Spleen (tissue), 11 donors: Measurements from ENCODE around the gene ANKRD44. TPM values are rescaled to one million over a fixed set of nuclear protein-coding genes. Genes with fewer than 3 reads are reported as not detected.
A peak's percentile ranks its signal among the peaks of the same experiment; 100 is the strongest.

ENCODE experiments used
- DNase-seq: peaks from one replicate; pipeline ENCODE4 v3.0.0-alpha.2; 2020
- H3K27ac ChIP-seq, 8 donors: fragments of 200-600 bp; sonication (generic) in 7 of 8; 1 replicate in 4 of 8; 2 replicates in 4 of 8; pipeline versions ENCODE4 v1.5.0 to v1.8.0; 2016 to 2021; ENCODE audit warnings: inconsistent platforms in 4 of 8, mild to moderate bottlenecking in 4 of 8, moderate library complexity in 1 of 8
- H3K27me3 ChIP-seq, 7 donors: fragments of 200-600 bp; sonication (generic) in 6 of 7; replicated peaks in 1 of 7; 1 replicate in 4 of 7; 2 replicates in 3 of 7; pipeline versions ENCODE4 v1.5.0 to v1.8.0; 2016 to 2021; ENCODE audit warnings: inconsistent platforms in 3 of 7, mild to moderate bottlenecking in 1 of 7
- H3K36me3 ChIP-seq, 6 donors: fragments of 200-600 bp; sonication (generic) in 5 of 6; 1 replicate in 4 of 6; 2 replicates in 2 of 6; pipeline versions ENCODE4 v1.5.0 to v1.8.0; 2016 to 2021; ENCODE audit warnings: inconsistent platforms in 2 of 6
- H3K4me1 ChIP-seq, 6 donors: fragments of 200-600 bp; sonication (generic) in 5 of 6; 1 replicate in 3 of 6; 2 replicates in 3 of 6; pipeline versions ENCODE4 v1.5.0 to v1.8.0; 2016 to 2021; ENCODE audit warnings: inconsistent platforms in 3 of 6
- H3K4me3 ChIP-seq, 8 donors: fragments of 200-600 bp; sonication (generic) in 7 of 8; 1 replicate in 4 of 8; 2 replicates in 4 of 8; pipeline versions ENCODE4 v1.5.0 to v1.8.0; 2016 to 2021; ENCODE audit warnings: inconsistent platforms in 4 of 8, mild to moderate bottlenecking in 4 of 8, moderate library complexity in 2 of 8
- H3K9me3 ChIP-seq, 8 donors: fragments of 200-600 bp; sonication (generic) in 7 of 8; 1 replicate in 4 of 8; 2 replicates in 4 of 8; pipeline versions ENCODE4 v1.5.0 to v1.8.0; 2016 to 2021; ENCODE audit warnings: inconsistent platforms in 4 of 8
- POLR2A ChIP-seq, 3 donors: fragments of 450-650 bp; IDR thresholded peaks; one replicate each; pipeline ENCODE4 v1.5.1; 2017; ENCODE audit warnings: antibody characterized with exemption in 3 of 3, mild to moderate bottlenecking in 1 of 3
- POLR2AphosphoS5 ChIP-seq, 3 donors: sonication (generic); formaldehyde crosslinking; IDR thresholded peaks; one replicate each; pipeline ENCODE4 v1.5.1; 2017; ENCODE audit warnings: antibody characterized with exemption in 3 of 3
- WGBS, 5 donors: extraction: QIAGEN DNeasy Blood & Tissue Kit in 3 of 5; methylation state at CpG; one replicate each; pipeline versions ENCODE4 v1.1.5 to v1.1.7; 2013 to 2018; 5-methylcytosine and 5-hydroxymethylcytosine counted together
- intact Hi-C: fragments of 100-400 bp; cut with DNase I; formaldehyde crosslinking; loops from one replicate; pipeline ENCODE4 v1.15.0; 2023; ENCODE audit warnings: low total_unique reads
- polyA plus RNA-seq, 3 donors: library from polyadenylated mRNA; stranded (reverse); fragments of 200-250 nt; gene quantifications; one replicate each; pipeline ENCODE4 v1.2.1, GENCODE V29; 2013
- total RNA-seq, 7 donors: library from RNA; depleted of rRNA in 3 of 7; stranded (reverse); fragments of >200 nt in 3 of 7; fragmentation: NEBNext Ultra II Directional in 4 of 7; extraction: Animal tissue kit (Norgen Biotek cat#: 25700) in 4 of 7; gene quantifications; one replicate each; pipeline versions ENCODE4 v1.1.0 to v1.2.1, GENCODE V29; 2016 to 2021
- TF ChIP-seq, protein P1 (sequence below), 11 experiments: fragments of 200-600 bp in 7 of 11; fragments of 450-650 bp in 4 of 11; sonication (generic) in 4 of 11; IDR thresholded peaks in 8 of 11; conservative IDR thresholded peaks in 3 of 11; 1 replicate in 7 of 11; 2 replicates in 4 of 11; pipeline versions ENCODE4 v1.4.0 to v1.8.0; 2016 to 2021; ENCODE audit warnings: antibody characterized with exemption in 11 of 11, inconsistent platforms in 4 of 11, mild to moderate bottlenecking in 1 of 11
- donor health status: healthy with polysubstance abuse.
- donor health status: DM: no; HTN: no; CAD: no; lungs with moderate emphysema.
- donor health status: DM: no; HTN: no; CAD: no.
- donor health status: Bipolar disorder and iron deficiency.
- donor health status: healthy.
- donor health status: DM: no; HTN: no; CAD: no.
- donor health status: DM: yes; HTN: yes; CAD: no.

Gene ANKRD44
- total and polyA plus RNA-seq, 10 donors = 16.0 to 183 (median 140) TPM

DNA sequence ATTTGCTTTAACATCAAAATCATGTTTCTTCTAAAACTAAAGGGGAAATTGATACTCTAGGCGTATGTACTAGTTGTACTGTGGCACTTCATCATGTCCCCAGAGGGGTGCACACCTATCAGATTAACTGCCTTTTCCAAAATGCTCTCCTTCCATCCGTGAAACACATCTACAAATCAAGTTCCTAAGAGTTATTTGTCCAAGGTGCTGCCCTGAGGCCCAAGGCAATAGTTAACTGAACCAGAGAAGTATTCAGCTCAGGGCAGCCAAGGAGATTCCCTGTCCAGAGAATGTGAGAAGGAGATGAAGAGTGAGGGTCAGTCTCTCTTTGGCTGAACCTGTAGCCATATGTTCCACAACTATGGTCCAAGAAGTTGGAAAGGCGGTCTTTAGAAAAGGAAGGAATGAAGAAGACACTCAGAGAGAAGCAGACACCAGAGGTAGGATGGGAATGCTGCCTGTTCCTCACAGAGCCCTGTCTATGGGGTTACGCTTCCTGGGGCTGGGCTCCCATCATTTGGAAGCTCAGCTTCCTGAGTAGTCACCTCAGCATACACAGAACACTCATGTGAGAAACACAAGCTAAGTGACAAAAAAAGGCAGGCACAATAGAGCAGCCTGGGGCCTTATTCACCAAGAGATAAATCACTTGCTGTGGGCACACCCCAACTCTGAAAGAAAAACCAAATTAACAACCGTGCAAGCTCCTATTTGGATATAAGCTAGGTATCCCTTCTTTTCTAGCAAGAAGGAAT is 55.6 kb downstream of the ANKRD44 start:
- Histone ChIP-seq H3K4me3 (peak overlapping the region in 1 of 8 donors; percentile 51), H3K36me3 (no peaks in the 10 kb centered on the region), H3K27me3 (no peaks in the 10 kb centered on the region), H3K27ac (peak overlapping the region; percentile 74 to 92 (median 88)), H3K9me3 (no peaks in the 10 kb centered on the region), H3K4me1 (peaks cover 47 to 100% (median 81%) of the 10 kb centered on the region in 6 donors)
- intact Hi-C loops = loop anchor here (2.0 kb wide), 1 partner anchor 54 kb away; no protein-coding TSS in a partner anchor
- TF ChIP-seq, protein P1, sequence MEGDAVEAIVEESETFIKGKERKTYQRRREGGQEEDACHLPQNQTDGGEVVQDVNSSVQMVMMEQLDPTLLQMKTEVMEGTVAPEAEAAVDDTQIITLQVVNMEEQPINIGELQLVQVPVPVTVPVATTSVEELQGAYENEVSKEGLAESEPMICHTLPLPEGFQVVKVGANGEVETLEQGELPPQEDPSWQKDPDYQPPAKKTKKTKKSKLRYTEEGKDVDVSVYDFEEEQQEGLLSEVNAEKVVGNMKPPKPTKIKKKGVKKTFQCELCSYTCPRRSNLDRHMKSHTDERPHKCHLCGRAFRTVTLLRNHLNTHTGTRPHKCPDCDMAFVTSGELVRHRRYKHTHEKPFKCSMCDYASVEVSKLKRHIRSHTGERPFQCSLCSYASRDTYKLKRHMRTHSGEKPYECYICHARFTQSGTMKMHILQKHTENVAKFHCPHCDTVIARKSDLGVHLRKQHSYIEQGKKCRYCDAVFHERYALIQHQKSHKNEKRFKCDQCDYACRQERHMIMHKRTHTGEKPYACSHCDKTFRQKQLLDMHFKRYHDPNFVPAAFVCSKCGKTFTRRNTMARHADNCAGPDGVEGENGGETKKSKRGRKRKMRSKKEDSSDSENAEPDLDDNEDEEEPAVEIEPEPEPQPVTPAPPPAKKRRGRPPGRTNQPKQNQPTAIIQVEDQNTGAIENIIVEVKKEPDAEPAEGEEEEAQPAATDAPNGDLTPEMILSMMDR (IDR thresholded peaks at IDR 0.05 in 8 of 11, conservative IDR thresholded peaks at IDR 0.05 in 3 of 11) = no peak
- TF ChIP-seq POLR2A (IDR thresholded peaks at IDR 0.05) (no peak), POLR2AphosphoS5 (IDR thresholded peaks at IDR 0.05) (no peak)
- no peak for DNase-seq
- 58 to 65% (median 64%) methylated on average over 5 of the region's 5 CpGs for WGBS, 5 donors

DNA sequence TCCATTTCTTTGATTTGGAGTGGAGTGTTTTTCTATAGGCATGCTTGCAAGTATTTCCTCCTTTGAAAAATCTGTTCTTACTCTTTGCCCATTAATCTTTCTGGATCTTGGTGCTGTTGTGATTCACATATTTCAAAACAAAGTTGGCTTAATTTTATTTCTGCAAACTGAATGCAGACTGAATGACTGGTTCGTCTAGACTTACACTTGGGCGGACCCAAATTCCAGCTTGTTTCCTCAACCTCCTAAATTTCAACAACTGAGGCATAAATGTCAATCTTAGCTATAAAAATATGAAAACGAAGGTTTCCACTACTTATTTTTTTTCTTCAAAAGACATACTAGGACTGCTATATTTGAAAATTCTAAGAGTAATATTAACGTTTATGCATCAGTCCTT is 59.0 kb downstream of the ANKRD44 start:
- Histone ChIP-seq H3K27ac (peak overlapping the region in 1 of 8 donors; percentile 3), H3K9me3 (no peaks in the 10 kb centered on the region), H3K36me3 (peaks cover 0 to 4% (median 0%) of the 10 kb centered on the region in 6 donors), H3K4me3 (no peak overlapping the region), H3K4me1 (peaks cover 34 to 100% (median 79%) of the 10 kb centered on the region in 6 donors), H3K27me3 (no peaks in the 10 kb centered on the region)
- TF ChIP-seq POLR2A (IDR thresholded peaks at IDR 0.05) (no peak), POLR2AphosphoS5 (IDR thresholded peaks at IDR 0.05) (no peak)
- TF ChIP-seq, protein P1 (IDR thresholded peaks at IDR 0.05 in 8 of 11, conservative IDR thresholded peaks at IDR 0.05 in 3 of 11) = no peak
- intact Hi-C loops = no loop called here
- no peak for DNase-seq
- WGBS, 5 donors = 83 to 89% (median 87%) methylated on average over 4 of the region's 4 CpGs

- Histone ChIP-seq H3K27me3 (no peaks in the 10 kb centered on the region), H3K9me3 (no peaks in the 10 kb centered on the region), H3K36me3 (peaks cover 0 to 4% (median 0%) of the 10 kb centered on the region in 6 donors), H3K27ac (peak overlapping the region in 1 of 8 donors; percentile 3), H3K4me3 (no peak overlapping the region), H3K4me1 (peaks cover 30 to 100% (median 75%) of the 10 kb centered on the region in 6 donors)
- WGBS, 5 donors = 75 to 84% (median 82%) methylated on average over 3 of the region's 3 CpGs
- no peak for DNase-seq
- intact Hi-C loops = no loop called here
- TF ChIP-seq POLR2A (IDR thresholded peaks at IDR 0.05) (no peak), POLR2AphosphoS5 (IDR thresholded peaks at IDR 0.05) (no peak)
- TF ChIP-seq, protein P1 (IDR thresholded peaks at IDR 0.05 in 8 of 11, conservative IDR thresholded peaks at IDR 0.05 in 3 of 11) = no peak
Observed at GRCh38 chr2:197251163-197251562, 59.4 kb downstream of the ANKRD44 start.

DNA sequence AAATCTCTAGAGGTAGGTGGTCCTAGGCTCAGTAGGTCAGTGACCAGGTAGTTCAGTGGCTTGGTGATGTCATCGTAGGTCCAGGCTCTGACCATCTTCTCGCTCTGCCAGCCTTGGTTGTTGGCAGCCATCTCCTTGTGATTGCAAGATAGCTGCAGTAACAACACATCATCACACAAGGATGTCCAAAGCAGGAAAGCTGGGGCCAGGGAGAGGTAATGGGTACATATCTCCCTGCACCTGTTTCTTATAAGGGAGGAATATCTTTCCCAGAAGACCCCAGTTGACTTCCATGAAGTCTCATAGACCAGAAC is 60.5 kb downstream of the ANKRD44 start:
- H3K4me3 ChIP-seq = no peak overlapping the region
- no peaks in the 10 kb centered on the region for H3K9me3 ChIP-seq
- TF ChIP-seq POLR2AphosphoS5 (IDR thresholded peaks at IDR 0.05) (no peak), POLR2A (IDR thresholded peaks at IDR 0.05) (no peak)
- TF ChIP-seq, protein P1 (IDR thresholded peaks at IDR 0.05 in 8 of 11, conservative IDR thresholded peaks at IDR 0.05 in 3 of 11) = no peak
- intact Hi-C loops = no loop called here
- peaks cover 0 to 4% (median 0%) of the 10 kb centered on the region in 6 donors for H3K36me3 ChIP-seq
- peak overlapping the region in 4 of 8 donors; percentile 1 to 61 (median 32) for H3K27ac ChIP-seq
- no peaks in the 10 kb centered on the region for H3K27me3 ChIP-seq
- 87 to 95% (median 92%) methylated on average over 2 of the region's 2 CpGs for WGBS, 5 donors
- H3K4me1 ChIP-seq = peaks cover 20 to 100% (median 68%) of the 10 kb centered on the region in 6 donors
- no peak for DNase-seq
